Stimulated activated CD8-positive, alpha-beta memory T cell treated with anti-CD3 and anti-CD28 coated beads, Interleukin-7, amount 100 ng/mL, for 24 hours (primary cell): ENCODE measurements around the gene FRAS1.
"Not testable (repeated sequence)": the region's sequence is repeated elsewhere in the genome, so short reads cannot be mapped to it uniquely, and the experiment has no call there.

ENCODE experiments used
- DNase-seq: peaks from one replicate; pipeline ENCODE4 v3.0.0-alpha.2; 2020; ENCODE audit warnings: low read depth

Gene FRAS1

DNA sequence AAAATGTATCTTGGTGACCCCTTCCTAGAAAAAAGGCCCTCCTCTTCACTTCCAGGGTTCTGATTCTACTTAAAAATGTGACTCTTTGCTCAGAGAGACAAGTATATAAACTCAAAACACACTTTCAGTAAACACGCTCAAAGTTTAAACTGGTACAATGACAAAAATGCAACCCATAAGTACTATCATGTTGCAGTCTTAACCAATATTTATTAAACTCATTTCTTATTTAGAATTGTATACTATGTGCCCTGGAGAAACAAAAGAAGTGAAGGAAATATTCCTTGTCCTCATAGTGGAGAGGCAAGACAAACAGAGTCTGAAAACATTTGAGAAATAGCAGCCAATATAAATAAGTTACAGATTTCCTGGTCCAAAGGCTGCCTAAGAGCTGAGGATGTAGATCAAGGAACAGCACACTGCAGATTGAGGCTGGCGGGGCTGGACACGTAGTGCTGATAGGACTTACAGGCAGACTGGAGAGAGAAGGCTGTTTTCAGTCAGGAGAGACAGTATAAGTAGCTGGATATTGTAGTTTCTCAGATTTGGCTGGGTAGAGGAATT is 455.3 kb downstream of the FRAS1 start:
- DNase-seq, result no peak

DNA sequence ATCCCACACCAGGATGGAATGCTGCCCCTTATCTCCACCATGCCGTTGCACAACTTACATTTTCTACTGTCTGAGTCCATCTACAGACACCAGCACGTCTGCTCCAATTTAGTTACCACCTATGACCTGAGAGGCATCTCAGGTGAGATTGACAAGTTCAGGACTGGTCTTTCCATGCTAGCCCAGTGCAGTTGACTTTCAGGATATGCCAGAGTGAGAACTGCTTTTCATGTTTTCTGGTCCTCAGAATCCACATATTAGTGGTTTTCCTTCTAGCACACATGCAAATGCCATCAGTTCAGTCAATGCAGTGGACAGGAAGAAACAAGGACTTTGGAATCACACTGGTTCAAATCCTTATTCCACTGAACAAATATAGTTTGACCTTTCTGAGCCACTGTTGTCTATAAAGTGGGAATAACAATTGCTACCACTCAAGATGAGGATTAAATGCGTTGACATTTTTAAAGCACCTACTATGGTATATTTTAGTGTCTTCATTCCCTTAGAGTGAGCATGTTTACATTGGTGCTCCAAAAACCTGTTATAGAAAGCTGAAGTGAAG is 456.4 kb downstream of the FRAS1 start:
- no peak for DNase-seq

DNA sequence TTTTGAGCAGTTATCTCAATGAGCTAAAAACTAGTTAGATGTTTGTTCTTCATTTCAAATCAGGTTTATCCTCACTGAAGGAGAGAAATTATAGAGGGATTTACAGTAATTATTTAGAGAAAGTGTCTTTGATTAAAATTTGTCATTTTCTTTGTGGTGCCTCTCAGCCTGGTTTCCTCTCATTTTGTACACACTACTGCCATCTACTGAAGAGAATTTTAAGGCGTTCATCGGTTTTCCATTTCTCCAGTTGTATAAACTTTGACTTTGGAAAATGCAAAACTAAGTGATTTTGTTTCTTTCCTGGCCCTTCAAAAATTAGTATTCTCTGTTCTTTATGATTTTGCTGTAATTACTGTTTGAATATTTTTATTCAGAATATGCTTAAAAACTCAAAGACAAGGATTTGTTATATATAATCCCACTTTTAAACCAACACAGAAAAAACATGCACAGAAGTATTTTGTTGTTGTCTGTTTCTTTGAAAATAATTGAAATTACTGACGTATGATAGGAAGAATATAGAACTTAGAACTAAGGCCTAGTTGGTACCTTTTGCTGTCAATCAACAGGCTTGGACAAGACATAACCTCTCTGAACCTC is 460.0 kb downstream of the FRAS1 start:
- no peak for DNase-seq

GRCh38 chr4:78518561-78518960 is 461.4 kb downstream of the FRAS1 start:
- no peak for DNase-seq

- DNase-seq, result no peak
Measured at GRCh38 chr4:78519962-78520361, 462.8 kb downstream of the FRAS1 start.

GRCh38 chr4:78520808-78521226 is 463.7 kb downstream of the FRAS1 start:
- DNase-seq, result no peak

- DNase-seq, result no peak
Measured at GRCh38 chr4:78524009-78524408, 466.9 kb downstream of the FRAS1 start.

DNA sequence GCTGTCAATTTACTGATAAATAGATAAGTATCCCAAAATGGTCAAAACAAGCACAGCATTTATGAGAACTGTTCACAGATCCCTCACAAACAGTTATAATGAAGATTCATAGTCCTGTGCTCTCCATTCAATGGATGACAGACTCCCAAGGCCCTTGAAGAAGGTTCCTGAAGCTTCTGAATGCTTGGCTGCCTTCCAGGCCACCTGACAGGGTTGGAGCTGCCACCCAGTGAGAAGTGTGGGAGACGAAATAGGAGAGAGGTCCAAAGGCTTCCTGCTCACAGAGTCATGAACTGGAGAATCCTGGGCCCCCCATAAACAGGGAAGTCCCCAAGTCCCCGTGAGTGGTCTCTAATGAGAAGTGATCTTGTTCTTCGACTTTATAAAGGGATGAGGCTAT is 468.4 kb downstream of the FRAS1 start:
- DNase-seq, result no peak

DNA sequence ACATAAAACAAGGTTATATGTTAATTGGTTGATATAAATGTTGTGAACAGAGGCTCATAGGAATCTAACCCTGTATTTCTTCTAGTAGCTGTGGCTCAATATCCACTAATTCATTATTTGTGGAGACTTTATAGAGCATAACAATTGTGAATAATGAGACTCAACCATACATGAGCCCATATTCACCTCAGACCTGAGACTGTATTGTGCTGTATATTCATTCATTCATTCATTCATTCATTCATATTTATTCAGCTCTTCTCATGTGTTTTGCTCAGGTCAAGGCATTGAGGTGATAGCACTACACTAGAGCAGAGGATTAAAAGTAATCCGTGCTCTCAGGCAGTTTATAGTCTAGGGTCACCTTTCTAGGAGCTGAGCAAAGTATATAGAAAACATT is 470.0 kb downstream of the FRAS1 start:
- no peak for DNase-seq

DNA sequence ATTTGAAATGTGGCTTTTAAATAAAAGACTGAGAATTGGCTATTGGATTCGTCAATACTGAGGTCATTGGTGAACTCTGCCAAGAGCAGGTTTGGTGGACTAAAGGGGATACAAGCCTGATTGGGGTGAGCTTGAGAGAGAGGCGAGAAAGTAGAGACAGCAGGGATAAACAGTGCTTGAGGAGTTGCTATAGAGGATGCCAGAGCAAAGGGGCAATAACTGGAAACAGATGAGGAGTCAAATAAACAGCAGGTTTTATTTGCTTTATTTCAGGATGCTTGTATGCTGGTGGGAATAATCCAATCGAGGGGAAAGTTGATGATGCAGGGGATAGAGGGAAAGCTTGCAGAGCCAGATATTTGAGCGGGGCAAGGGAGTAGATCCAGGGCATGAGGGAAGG is 470.4 kb downstream of the FRAS1 start:
- DNase-seq, result no peak

- DNase-seq, result no peak
Measured at GRCh38 chr4:78528327-78528726, 471.2 kb downstream of the FRAS1 start.

DNA sequence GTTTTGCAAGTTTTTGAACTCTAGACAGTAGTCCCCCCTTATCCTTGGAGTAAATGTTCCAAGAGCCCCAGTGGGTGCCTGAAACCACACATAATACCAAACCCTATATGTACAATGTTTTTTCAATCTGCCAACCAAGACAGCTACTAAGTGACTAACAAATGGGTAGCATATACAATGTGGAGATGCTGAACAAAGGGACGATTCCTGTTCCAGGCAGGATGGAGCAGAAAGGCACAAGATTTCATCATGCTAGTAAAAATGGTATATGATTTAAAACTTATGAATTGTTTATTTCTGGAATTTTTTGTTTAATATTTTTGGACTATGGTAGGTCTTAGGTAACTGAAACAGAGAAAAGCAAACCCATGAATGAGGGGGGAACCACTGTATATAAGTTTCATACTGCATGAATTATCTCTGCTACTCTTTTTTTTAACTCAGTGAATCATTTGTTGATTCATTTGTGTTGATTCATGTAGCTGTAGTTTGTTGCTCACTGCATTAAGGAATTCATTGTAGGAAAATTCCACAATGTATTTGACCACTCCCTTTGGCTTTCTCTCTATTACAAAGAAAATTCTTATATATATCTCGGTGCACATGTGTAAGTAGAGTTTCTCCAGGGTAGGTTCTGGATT is 472.6 kb downstream of the FRAS1 start:
- no peak for DNase-seq

- DNase-seq, result no peak
Measured at GRCh38 chr4:78532046-78532445, 474.9 kb downstream of the FRAS1 start.

GRCh38 chr4:78533854-78534253 is 476.7 kb downstream of the FRAS1 start:
- DNase-seq, result no peak

- DNase-seq, result no peak
Measured at GRCh38 chr4:78534286-78534955, 477.3 kb downstream of the FRAS1 start.

- DNase-seq, result no peak
Measured at GRCh38 chr4:78542373-78542772, 485.2 kb downstream of the FRAS1 start.

DNA sequence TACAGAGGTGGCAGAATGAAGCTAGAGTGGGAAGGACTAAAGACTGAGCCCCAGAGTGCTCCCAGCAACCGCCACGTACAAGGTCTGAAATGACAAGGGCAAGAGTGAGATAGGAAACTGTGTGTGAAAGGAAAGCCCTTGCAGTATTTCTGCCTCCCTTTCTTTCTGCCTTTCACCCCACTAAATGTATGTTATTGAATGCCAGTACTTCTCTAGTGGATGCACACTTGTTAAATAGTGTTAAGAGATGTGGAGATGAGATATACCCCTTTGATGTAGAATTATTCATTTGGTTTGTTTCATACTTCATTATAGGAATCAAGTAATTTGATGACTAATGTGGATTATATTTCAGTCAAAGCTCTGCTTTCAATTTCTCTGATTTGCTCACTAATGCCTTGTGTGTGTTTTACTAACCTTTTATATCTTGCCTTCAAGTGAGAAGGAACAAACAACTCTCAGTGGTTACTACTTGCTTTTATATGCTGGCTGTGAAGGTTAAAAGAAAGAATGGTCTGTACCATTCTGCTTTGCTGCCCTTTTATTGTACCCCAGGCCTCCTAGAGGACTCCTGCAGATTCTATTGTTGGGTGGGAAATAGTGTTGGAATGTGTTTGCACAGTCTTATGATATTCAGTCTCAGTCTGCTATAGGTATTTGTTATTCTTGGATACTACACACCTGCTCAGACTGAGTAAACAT is 486.5 kb downstream of the FRAS1 start:
- DNase-seq, result no peak

DNA sequence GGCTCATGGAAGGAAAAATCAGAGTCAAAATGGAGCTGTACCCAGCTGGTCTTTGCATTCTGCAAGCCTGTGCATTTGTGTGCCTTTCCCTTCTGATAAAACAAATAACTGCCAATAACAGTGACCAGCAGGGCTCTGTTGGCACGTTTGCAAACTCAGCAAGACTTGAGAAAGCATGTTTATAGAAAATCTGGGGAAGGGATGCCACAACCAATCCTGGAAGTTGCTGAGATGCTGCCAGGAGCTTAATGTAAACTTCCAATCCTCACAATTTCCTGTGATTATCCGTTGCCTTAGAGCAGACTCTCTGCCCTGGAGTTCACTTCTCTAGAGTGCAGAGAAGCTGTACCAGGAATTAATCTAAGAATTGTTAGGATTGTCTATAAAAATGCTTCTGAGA is 487.6 kb downstream of the FRAS1 start:
- DNase-seq, result no peak

GRCh38 chr4:78545275-78546246 is 488.4 kb downstream of the FRAS1 start:
- DNase-seq, result no peak

DNA sequence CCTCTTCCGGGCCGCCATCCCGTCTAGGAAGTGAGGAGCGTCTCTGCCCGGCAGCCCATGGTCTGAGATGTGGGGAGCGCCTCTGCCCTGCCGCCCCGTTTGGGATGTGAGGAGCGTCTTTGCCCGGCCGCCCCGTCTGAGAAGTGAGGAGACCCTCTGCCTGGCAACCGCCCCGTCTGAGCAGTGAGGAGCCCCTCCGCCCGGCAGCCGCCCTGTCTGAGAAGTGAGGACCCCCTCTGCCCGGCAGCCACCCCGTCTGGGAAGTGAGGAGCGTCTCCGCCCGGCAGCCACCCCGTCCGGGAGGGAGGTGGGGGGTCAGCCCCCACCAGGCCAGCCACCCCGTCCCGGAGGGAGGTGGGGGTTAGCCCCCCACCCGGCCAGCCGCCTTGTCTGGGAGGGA is 490.8 kb downstream of the FRAS1 start:
- DNase-seq, result not testable (repeated sequence)

DNA sequence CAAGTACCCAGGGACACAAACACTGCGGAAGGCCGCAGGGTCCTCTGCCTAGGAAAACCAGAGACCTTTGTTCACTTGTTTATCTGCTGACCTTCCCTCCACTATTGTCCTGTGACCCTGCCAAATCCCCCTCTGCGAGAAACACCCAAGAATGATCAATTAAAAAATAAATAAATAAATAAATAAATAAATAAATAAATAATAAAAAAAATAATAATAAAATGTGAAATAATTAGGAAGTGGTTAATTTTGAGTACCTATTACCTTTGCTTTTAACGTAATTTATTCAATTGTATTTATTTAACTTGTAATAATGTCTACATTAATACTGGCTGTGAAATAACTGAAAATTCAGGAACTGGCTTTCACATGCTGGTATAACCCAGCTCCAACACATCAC is 491.8 kb downstream of the FRAS1 start:
- not testable (repeated sequence) for DNase-seq
